Astrocyte of the cerebellum (primary cell): ENCODE measurements around the gene VPS45.

Source experiments
- DNase-seq: peaks from one replicate; pipeline ENCODE4 v3.0.0-alpha.2; 2011; ENCODE audit warnings: low read depth
- H3K4me3 ChIP-seq: 2 replicates; pipeline ENCODE4 v1.5.1; 2011; ENCODE audit warnings: mild to moderate bottlenecking, low read depth, low read length, moderate library complexity
- CTCF ChIP-seq: IDR thresholded peaks from 2 replicates; pipeline ENCODE4 v1.5.1; 2012; ENCODE audit warnings: low read length, low read depth, moderate library complexity, mild to moderate bottlenecking; ENCODE audit errors: missing control alignments
- in situ Hi-C: cut with HindIII; loops from 2 replicates; pipeline ENCODE4 v1.10.0; 2017; ENCODE audit warnings: low sequenced_read_pairs

Gene VPS45

GRCh38 chr1:150118716-150119115, 51.1 kb downstream of the VPS45 start:
- no peak for DNase-seq
- in situ Hi-C loops: no loop called here
- TF ChIP-seq CTCF: no peak
- H3K4me3 ChIP-seq: no peak overlapping the region

GRCh38 chr1:150121236-150121862, 53.8 kb downstream of the VPS45 start:
- DNase-seq: no peak
- TF ChIP-seq CTCF: no peak
- in situ Hi-C loops: loop anchor here (5.0 kb wide), 1 partner anchor 39 kb away; no protein-coding TSS in a partner anchor
- no peak overlapping the region for H3K4me3 ChIP-seq

- no peak for TF ChIP-seq CTCF
- in situ Hi-C loops: no loop called here
- H3K4me3 ChIP-seq: no peak overlapping the region
- DNase-seq: no peak
These were observed 59.2 kb downstream of the VPS45 start for GRCh38 chr1:150126811-150127210.

- no peak for DNase-seq
- in situ Hi-C loops: no loop called here
- H3K4me3 ChIP-seq: no peak overlapping the region
- no peak for TF ChIP-seq CTCF
These were observed 59.9 kb downstream of the VPS45 start for GRCh38 chr1:150127464-150127863.

- no peak for DNase-seq
- H3K4me3 ChIP-seq: no peak overlapping the region
- in situ Hi-C loops: no loop called here
- no peak for TF ChIP-seq CTCF
These were observed 60.3 kb downstream of the VPS45 start for GRCh38 chr1:150127868-150128267.

- TF ChIP-seq CTCF: no peak
- DNase-seq: no peak
- H3K4me3 ChIP-seq: no peak overlapping the region
- in situ Hi-C loops: no loop called here
These were observed 64.8 kb downstream of the VPS45 start for GRCh38 chr1:150132372-150132771.
